WI38 (cell line): Measurements from ENCODE around the gene LRBA.
"Not testable (repeated sequence)": the region's sequence is repeated elsewhere in the genome, so short reads cannot be mapped to it uniquely, and the experiment has no call there.

Experiments used
- H3K4me3 ChIP-seq: 2 replicates; pipeline ENCODE4 v1.5.1; 2011; ENCODE audit warnings: low read depth, mild to moderate bottlenecking, control low read depth, low read length
- CTCF ChIP-seq: IDR thresholded peaks from 2 replicates; pipeline ENCODE4 v1.5.1; 2012; ENCODE audit warnings: low read depth, mild to moderate bottlenecking, control low read depth, low read length

The LRBA gene

GRCh38 chr4:151031831-151032605 is 16.9 kb upstream of the LRBA start:
- no peak for TF ChIP-seq CTCF
- H3K4me3 ChIP-seq: no peak overlapping the region

GRCh38 chr4:151029537-151029936 is 14.5 kb upstream of the LRBA start:
- TF ChIP-seq CTCF: no peak
- H3K4me3 ChIP-seq: no peak overlapping the region

- not testable (repeated sequence) for H3K4me3 ChIP-seq
Observed at GRCh38 chr4:151029006-151029405, 13.9 kb upstream of the LRBA start.

DNA sequence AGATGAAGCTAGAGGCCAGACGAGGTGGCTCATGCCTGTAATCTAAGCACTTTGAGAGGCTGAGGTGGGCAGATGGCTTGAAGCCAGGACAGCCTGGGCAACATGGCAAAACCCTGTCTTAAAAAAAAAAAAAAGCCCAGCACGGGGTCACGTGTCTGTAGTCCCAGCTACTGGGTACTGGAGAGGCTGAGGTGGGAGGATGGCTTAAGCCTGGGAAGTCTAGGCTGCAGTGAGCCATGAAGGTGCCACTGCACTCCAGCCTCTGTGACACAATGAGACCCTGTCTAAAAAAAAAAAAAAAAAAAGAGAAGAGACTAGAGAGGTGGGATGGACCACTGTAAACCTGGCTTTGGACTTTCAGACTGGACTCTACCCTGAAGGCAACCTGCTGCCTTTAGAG is 10.7 kb upstream of the LRBA start:
- TF ChIP-seq CTCF: no peak
- no peak overlapping the region for H3K4me3 ChIP-seq

DNA sequence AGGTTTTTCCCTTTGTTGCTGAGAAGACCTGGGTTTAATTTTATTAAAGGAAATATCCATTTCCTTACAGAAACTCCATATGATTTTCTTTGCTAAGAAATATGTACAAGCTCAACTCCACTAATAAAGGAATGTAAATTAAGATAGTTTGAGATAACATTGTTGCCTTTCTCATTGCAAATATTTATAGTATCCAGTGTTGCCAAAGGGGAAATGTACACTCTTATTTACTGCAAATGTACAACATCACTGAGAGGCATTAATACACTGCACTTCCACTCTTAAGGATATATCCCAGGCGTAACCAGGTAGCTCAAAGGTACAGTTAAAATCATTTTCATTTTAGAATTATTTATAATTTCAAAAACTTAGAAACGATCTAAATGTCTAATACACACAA is 7.5 kb upstream of the LRBA start:
- no peak overlapping the region for H3K4me3 ChIP-seq
- no peak for TF ChIP-seq CTCF

DNA sequence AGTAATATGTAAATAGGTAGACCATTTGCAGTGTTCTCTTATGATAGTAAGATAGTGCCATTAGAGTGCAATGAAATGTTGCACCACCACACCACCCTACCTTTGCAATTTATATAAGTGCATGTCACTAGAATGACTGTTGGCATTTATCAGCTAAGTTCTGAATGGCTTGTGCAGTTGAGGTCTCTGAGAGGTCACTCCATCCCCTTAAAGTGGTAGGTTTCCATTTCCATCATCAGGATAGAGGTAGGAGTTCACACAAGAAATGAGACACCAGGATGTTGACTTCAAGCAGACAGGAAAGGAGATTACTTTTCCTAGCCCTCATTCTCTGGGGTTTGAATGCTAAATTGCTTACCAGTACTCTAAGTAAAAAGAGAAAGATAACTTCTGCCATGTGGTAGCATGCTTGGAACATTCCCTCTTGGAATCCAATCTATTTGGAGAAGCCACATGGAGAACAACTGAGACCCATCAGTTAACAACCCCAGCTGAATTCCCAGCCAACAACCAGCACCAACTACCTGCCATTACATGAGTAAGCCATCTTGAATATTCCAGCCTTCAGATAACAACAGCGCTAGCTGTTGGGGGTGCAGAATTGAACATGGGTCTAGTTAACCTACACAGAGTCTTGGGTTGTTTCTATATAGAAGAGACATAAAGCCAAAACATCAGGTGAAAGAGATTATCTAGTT is 6.7 kb upstream of the LRBA start:
- no peak overlapping the region for H3K4me3 ChIP-seq
- TF ChIP-seq CTCF: no peak

DNA sequence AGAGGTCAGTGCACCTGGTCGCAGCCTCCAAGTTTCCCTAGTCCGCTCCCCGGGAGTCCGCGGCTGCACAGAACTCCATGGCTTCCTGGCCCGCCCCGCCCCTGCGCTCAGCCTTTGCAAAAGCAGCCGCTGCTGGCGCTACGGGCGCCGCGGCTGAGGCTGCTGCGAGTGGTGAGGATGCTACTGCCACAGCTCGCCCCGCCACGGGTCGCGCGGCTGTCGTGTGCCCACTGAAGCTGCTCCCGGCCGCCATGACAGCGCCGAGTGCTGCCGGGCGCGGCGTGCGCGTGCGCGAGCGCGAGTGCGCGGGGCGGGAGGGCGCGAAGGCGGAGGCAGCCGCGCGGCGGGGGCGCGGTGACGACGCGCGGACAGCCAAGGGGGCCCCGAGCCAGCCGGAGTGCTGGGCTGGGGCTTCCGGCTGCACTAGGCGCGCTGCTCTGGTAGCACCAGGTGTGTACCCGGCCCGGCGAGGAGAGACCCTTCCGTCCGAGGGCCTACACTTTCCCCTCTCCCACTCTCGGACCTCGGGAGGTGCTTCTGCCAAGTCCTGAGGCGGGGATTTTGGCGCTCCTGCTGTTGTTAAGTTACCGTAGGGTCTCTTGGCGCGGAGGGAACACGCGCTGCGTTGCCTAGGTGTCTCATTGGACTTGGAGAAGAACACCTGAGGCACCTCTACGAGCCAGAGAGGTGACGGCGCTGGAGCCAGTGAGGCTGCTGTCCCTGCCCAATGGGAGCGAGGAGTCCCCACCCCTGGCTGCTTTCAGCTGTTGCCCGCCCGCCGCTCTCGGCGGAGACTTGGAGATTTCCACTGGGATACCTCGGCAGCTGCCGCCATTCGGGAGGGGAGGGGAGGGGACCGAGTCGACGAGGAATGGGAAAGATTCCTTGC is 619 bp upstream of the LRBA start:
- TF ChIP-seq CTCF: no peak
- peak overlapping the region; percentile 88 for H3K4me3 ChIP-seq
